Endodermal cell (in vitro differentiated cells): ENCODE data around the gene POMT1. TPM values are rescaled to one million over a fixed set of nuclear protein-coding genes. Genes with fewer than 3 reads are reported as not detected.

Experiments used
- DNase-seq: peaks from one replicate; pipeline ENCODE4 v3.0.0-alpha.2; 2017
- H3K27ac ChIP-seq: 2 replicates; pipeline ENCODE4 v1.5.1; 2013; ENCODE audit warnings: mild to moderate bottlenecking, low read depth, low read length, moderate library complexity
- H3K27me3 ChIP-seq: 2 replicates; pipeline ENCODE4 v1.6.1; 2013; ENCODE audit warnings: mild to moderate bottlenecking, low read length, moderate library complexity; ENCODE audit not compliant: insufficient read depth, control insufficient read depth, poor library complexity, severe bottlenecking
- H3K36me3 ChIP-seq: 2 replicates; pipeline ENCODE4 v1.7.0; 2013; ENCODE audit warnings: mild to moderate bottlenecking, low read length, moderate library complexity; ENCODE audit not compliant: control insufficient read depth, insufficient read depth
- H3K4me1 ChIP-seq: one replicate; pipeline ENCODE4 v1.7.0; 2013; ENCODE audit warnings: low read length; ENCODE audit not compliant: control insufficient read depth, insufficient read depth
- H3K4me3 ChIP-seq: 2 replicates; pipeline ENCODE4 v1.5.1; 2013; ENCODE audit warnings: mild to moderate bottlenecking, low read length, moderate library complexity
- H3K9ac ChIP-seq: 2 replicates; pipeline ENCODE4 v1.6.1; 2013; ENCODE audit warnings: mild to moderate bottlenecking, low read length, moderate library complexity; ENCODE audit not compliant: poor library complexity, severe bottlenecking; ENCODE audit errors: extremely low read depth
- H3K9me3 ChIP-seq: 2 replicates; pipeline ENCODE4 v1.6.1; 2013; ENCODE audit warnings: mild to moderate bottlenecking, low read length, moderate library complexity; ENCODE audit not compliant: control insufficient read depth
- H3K27ac Mint-ChIP-seq: 2 replicates; pipeline ENCODE4 v1.8.0; 2020; ENCODE audit warnings: mixed read lengths
- H3K27me3 Mint-ChIP-seq: 2 replicates; pipeline ENCODE4 v1.8.0; 2021; ENCODE audit warnings: mild to moderate bottlenecking, mixed read lengths; ENCODE audit not compliant: insufficient read depth
- H3K36me3 Mint-ChIP-seq: 2 replicates; pipeline ENCODE4 v1.8.0; 2020; ENCODE audit warnings: low read depth, mixed read lengths
- H3K4me1 Mint-ChIP-seq: 2 replicates; pipeline ENCODE4 v1.8.0; 2020; ENCODE audit warnings: mixed read lengths
- H3K4me3 Mint-ChIP-seq: 2 replicates; pipeline ENCODE4 v1.8.0; 2020; ENCODE audit warnings: mild to moderate bottlenecking, moderate library complexity, mixed read lengths
- H3K9me3 Mint-ChIP-seq: 2 replicates; pipeline ENCODE4 v1.8.0; 2020; ENCODE audit warnings: mild to moderate bottlenecking, mixed read lengths
- CTCF ChIP-seq: fragments of 200-600 bp; sonication (generic); conservative IDR thresholded peaks from 2 replicates; pipeline ENCODE4 v1.5.0; 2021; ENCODE audit warnings: antibody characterized with exemption, mild to moderate bottlenecking
- WGBS, 2 experiments: methylation state at CpG; one replicate each; pipeline versions ENCODE4 v1.1.5 to v1.1.7; 2013; ENCODE audit warnings: missing lambda C conversion rate in 2 of 2, mixed read lengths in 1 of 2; ENCODE audit not compliant: insufficient coverage in 1 of 2, insufficient read length in 1 of 2; 5-methylcytosine and 5-hydroxymethylcytosine counted together
- total RNA-seq, 2 donors: library from RNA; stranded (reverse); fragmentation: NEBNext Ultra II Directional in 1 of 2; extraction: Animal tissue kit (Norgen Biotek cat#: 25700) in 1 of 2; gene quantifications; 2 replicates in 1 of 2; 3 replicates in 1 of 2; pipeline ENCODE4 v1.2.1, GENCODE V29; 2021

The POMT1 gene
- total RNA-seq, 2 donors from 2014 or later: 42.3 to 53.8 TPM

- Histone ChIP-seq H3K27ac (no peak overlapping the region), H3K4me1 (no peaks in the 10 kb centered on the region), H3K9me3 (no peaks in the 10 kb centered on the region), H3K27me3 (no peaks in the 10 kb centered on the region), H3K36me3 (peaks cover 97% of the 10 kb centered on the region), H3K9ac (no peak overlapping the region), H3K4me3 (no peak overlapping the region)
- 93 to 96% methylated on average over 5 to 6 of the region's 6 CpGs for WGBS, 2 experiments
- Mint-ChIP-seq H3K4me1 (no peaks in the 10 kb centered on the region), H3K27ac (peak overlapping the region; percentile 71), H3K36me3 (peaks cover 94% of the 10 kb centered on the region), H3K27me3 (no peaks in the 10 kb centered on the region), H3K4me3 (no peak overlapping the region), H3K9me3 (no peaks in the 10 kb centered on the region)
- no peak for TF ChIP-seq CTCF
- no peak for DNase-seq
These were observed 10.6 kb upstream of the POMT1 start for GRCh38 chr9:131492070-131492469.

GRCh38 chr9:131494296-131494870 lies 8.3 kb upstream of the POMT1 start:
- Mint-ChIP-seq H3K36me3 (peaks cover 92% of the 10 kb centered on the region), H3K4me3 (no peak overlapping the region), H3K4me1 (no peaks in the 10 kb centered on the region), H3K27me3 (no peaks in the 10 kb centered on the region), H3K27ac (peak overlapping the region; percentile 59), H3K9me3 (no peaks in the 10 kb centered on the region)
- H3K9ac ChIP-seq: no peak overlapping the region
- no peaks in the 10 kb centered on the region for H3K4me1 ChIP-seq
- WGBS, 2 experiments: 96 to 98% methylated on average over 9 to 22 of the region's 22 CpGs
- no peaks in the 10 kb centered on the region for H3K27me3 ChIP-seq
- DNase-seq: no peak
- H3K36me3 ChIP-seq: peaks cover 99% of the 10 kb centered on the region
- no peak for TF ChIP-seq CTCF
- H3K4me3 ChIP-seq: no peak overlapping the region
- no peaks in the 10 kb centered on the region for H3K9me3 ChIP-seq
- peak overlapping the region; percentile 47 for H3K27ac ChIP-seq

GRCh38 chr9:131495785-131496184 lies 6.9 kb upstream of the POMT1 start:
- no peaks in the 10 kb centered on the region for H3K27me3 ChIP-seq
- Mint-ChIP-seq H3K27me3 (no peaks in the 10 kb centered on the region), H3K27ac (peak overlapping the region; percentile 61), H3K4me1 (no peaks in the 10 kb centered on the region), H3K4me3 (no peak overlapping the region), H3K36me3 (peaks cover 86% of the 10 kb centered on the region), H3K9me3 (no peaks in the 10 kb centered on the region)
- no peak overlapping the region for H3K9ac ChIP-seq
- H3K4me3 ChIP-seq: no peak overlapping the region
- peaks cover 99% of the 10 kb centered on the region for H3K36me3 ChIP-seq
- WGBS, 2 experiments: 94% methylated on average over 22 of the region's 22 CpGs
- H3K9me3 ChIP-seq: no peaks in the 10 kb centered on the region
- H3K27ac ChIP-seq: no peak overlapping the region
- H3K4me1 ChIP-seq: no peaks in the 10 kb centered on the region
- no peak for DNase-seq
- no peak for TF ChIP-seq CTCF
